ENCODE results near the gene PEX16.

GRCh38 chr11:45933131-45933831 lies 15.6 kb upstream of the PEX16 start:
- TF ChIP-seq POLR2AphosphoS5 (IDR thresholded peaks at IDR 0.05) (no peak), CTCF (IDR thresholded peaks at IDR 0.05) (no peak), EP300 (IDR thresholded peaks at IDR 0.05) (no peak), POLR2A (IDR thresholded peaks at IDR 0.05) (no peak)
